Activated CD4-positive, alpha-beta T cell treated with anti-CD3 and anti-CD28 coated beads for 4 hours (primary cell): ENCODE results near the gene ZNF775.
A peak's percentile ranks its signal among the peaks of the same experiment; 100 is the strongest.

Experiments used
- DNase-seq, 2 donors: peaks; one replicate each; pipeline ENCODE4 v3.0.0-alpha.2; 2020

The ZNF775 gene

GRCh38 chr7:150378853-150379440 is at the start of gene ZNF775:
Gene ZNF775, plus strand, starts transcription at chr7:150379330. Its CDS starts 9,141 bp downstream, at chr7:150388471.
- DNase-seq = peak; percentile 87 to 91

DNA sequence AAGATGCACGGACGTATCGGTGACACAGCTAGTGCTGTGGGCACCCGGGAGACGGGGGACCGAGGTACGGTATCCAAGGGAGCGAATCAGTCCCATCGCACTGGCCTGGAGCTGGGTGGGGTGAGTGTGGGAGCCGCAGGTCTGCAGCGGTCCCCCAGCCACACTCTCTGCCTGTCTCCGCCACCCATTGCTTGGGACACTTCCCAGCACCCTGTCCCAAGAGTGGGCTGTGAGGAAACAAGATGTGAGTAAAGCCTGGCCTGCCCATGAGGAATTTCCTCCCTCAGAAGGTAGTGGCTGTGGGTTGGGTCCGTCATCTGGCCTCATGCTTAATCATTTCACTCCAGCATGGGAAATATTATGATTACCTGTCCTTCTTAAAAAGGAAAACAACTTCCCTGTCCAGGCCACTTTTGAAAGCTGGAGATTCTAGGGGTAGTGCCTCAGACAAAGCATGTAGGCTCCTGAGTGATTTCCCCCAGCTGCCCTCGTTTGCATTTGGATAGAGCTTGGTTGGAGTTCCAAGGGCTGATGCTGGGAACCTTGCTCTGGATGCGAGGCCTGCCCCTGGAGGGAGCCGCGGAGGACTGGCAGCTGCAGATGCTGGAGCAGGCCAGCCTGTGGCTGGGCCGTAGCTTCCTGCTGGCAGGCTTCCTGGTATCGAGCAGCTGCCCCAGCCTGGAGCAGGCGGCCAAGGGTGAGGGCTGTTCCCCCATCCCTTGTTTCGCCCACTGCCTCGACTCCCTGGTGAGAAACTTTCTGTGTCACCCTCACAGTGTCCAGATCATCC is 49.6 kb upstream of the ZNF775 start:
- DNase-seq = no peak

GRCh38 chr7:150330211-150330885 is 48.8 kb upstream of the ZNF775 start:
- DNase-seq = no peak

DNA sequence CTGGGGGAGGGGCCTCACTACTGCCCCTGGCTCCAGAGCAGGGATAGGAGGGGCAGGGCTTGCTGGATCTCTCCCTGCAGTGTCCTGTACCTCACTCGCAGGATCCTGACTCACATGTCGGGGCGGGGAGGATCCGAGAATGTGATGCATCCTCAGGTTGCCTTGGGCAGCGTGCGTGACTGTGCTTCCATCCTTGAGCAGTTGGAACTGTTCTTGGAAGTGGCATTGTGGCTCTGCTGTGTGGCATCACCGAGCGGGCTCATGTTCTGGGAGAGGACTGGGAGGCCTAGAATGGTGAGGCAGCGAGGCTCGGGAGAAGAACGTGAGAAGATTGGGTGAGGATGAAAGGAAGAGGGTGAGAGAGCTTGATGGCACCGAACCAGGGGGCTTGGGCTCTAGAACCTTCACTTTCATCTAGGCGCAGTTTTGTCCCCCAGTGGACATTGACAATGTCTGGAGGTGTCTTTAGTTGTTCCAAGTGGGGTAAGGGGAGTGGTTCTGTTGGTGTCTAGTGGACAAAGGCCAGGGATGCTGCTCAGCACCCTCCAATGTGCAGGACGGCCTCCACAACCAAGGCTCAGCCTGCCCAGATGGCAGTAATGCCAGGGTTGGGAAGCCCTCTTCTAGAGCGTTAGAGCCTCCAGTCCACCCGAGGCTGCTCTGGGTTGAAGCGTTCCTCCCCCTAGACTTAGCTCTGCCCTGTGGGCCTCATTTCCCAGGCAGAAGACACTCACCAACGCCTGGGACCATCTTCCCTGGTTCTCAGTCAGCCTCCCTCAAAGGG is 46.1 kb upstream of the ZNF775 start:
- DNase-seq = no peak

DNA sequence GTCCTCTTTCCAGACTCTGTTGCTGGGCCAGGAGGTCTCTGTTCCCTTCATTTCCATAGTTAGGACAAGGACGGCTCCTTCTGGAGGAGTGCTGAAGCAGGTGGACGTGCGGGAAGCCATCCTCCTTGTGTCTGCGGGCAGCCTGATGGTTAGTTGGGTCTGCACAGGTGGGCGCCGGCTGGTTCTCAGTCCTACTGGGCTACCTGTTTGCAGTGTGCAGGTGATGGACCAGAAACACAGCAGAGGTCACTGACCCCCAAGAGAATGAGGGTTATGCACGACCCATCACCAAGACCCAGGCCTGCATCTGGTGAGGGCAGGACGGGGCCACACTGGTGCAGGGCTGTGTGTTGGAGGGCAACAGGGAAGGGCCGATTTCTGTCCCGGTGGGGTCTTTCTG is 45.5 kb upstream of the ZNF775 start:
- no peak for DNase-seq

DNA sequence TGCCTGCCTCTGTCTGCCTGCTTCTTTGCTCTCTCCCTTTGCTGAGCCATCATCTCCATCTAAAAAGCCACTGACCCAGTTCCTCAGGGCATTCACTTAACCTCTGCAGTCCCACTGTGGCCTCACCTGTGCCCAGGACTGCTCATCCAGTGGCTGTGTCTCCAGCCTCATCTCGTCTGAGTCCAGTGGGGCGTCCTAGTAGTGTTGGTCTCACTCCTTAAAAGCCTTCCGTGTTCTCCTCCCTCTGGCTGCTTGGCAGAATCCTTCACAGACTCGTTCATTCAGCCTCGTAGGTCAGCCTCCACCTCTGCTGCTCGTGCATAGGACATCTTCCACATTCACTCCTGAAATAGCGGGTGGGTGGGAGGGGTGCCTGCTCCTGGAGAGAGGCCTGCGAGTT is 45.0 kb upstream of the ZNF775 start:
- DNase-seq = no peak

DNA sequence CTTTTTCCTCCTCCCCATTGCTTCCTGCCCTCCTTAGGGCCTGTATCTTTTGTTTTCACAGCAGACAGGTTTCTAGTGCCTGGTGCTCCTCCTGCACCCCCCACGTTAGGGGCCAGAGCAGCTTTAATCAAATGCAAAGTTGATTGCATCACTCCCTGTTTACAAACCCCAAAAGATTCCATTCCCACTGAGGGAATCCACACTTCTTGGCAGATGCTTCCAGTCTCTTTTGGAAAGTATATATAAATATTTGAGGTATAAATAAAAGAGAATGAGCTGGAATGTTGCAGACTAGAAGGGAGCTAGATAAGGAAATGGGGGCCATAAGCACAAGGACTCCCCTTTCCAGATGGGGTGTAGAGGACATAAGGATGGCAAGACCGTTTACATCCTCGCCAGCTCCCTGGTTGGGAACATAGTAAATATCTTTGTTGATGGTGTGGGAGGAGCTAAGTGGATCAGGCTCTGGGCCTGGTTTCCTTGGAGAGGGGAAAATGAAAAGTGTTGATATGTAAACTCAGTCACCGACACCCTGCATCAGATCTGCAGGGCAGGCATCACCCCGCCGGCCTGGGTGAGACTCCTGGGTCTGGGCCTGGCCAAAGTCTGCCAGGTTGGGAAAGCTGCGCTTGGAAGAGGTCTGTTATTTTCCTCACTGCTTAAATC is 43.9 kb upstream of the ZNF775 start:
- no peak for DNase-seq

DNA sequence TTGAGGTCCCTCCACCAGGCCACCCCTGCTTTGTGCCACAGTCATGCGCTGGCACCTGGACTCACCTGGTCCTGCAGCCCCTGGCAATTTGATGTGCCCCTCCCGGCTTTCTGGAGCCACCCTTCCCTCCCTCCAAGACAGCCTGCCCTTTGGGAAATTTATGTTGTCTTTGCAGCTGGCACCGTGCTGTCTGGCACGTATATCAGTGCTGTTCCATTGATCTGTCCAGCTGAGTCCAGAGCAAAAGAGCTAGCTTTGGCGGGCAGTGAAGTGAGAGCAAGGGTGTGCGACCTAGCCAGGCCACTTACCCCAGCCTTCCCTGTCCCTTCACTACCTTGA is 43.4 kb upstream of the ZNF775 start:
- no peak for DNase-seq

- no peak for DNase-seq
These were observed 42.4 kb upstream of the ZNF775 start for GRCh38 chr7:150336746-150337145.

DNA sequence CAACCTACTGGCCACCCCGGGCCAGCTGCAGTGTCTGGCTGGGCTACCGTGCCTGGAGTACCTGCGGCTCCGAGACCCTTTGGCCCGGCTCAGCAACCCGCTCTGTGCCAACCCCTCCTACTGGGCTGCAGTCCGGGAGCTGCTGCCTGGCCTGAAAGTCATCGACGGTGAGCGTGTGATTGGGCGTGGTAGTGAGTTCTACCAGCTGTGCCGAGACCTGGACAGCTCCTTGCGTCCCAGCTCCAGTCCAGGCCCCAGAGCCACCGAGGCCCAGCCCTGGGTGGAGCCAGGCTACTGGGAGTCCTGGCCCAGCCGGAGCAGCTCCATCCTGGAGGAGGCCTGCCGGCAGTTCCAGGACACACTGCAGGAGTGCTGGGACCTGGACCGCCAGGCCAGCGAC is 42.0 kb upstream of the ZNF775 start:
- DNase-seq = no peak

GRCh38 chr7:150337659-150338081 is 41.5 kb upstream of the ZNF775 start:
- DNase-seq = no peak

GRCh38 chr7:150338166-150338829 is 40.8 kb upstream of the ZNF775 start:
- no peak for DNase-seq

DNA sequence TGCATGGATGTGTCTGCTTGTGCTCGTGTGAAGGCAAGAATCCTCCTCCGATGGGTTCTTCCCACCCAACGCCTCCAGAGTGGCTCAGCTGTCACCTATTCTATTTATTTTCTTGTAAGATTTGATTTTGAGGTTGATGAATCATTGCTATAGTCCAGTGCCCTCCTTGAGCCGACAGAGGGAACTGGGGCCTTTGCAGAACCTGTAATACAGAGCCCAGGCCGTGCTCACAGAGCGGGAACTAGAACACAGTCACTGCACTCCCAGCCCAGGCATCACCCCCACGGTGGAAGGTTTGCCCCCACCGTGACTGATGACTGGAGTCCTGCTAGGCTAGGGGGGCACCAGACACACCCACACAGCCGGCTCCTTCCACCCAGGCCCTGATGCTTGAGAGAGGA is 39.7 kb upstream of the ZNF775 start:
- no peak for DNase-seq

- no peak for DNase-seq
These were observed 38.9 kb upstream of the ZNF775 start for GRCh38 chr7:150340024-150340749.

DNA sequence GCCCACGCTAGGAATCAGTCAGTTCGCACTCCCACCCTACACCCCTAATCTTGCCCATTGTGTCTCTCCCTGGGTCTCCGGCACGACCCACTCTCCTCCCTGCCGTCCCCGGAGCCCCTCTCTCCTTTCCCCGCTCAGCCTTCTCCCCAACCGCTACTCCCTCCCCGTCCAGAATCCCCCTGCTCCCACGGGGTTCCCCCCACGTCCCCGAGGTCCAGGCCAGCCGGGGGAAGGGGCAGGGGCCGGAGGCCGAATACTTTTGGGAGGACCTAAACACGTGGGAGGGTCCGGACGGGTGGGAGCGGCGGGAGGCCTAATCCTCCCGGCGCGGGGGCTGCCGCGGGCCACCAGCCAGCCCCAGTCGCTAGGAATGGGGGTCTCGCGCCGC is 38.3 kb upstream of the ZNF775 start:
- DNase-seq = no peak

DNA sequence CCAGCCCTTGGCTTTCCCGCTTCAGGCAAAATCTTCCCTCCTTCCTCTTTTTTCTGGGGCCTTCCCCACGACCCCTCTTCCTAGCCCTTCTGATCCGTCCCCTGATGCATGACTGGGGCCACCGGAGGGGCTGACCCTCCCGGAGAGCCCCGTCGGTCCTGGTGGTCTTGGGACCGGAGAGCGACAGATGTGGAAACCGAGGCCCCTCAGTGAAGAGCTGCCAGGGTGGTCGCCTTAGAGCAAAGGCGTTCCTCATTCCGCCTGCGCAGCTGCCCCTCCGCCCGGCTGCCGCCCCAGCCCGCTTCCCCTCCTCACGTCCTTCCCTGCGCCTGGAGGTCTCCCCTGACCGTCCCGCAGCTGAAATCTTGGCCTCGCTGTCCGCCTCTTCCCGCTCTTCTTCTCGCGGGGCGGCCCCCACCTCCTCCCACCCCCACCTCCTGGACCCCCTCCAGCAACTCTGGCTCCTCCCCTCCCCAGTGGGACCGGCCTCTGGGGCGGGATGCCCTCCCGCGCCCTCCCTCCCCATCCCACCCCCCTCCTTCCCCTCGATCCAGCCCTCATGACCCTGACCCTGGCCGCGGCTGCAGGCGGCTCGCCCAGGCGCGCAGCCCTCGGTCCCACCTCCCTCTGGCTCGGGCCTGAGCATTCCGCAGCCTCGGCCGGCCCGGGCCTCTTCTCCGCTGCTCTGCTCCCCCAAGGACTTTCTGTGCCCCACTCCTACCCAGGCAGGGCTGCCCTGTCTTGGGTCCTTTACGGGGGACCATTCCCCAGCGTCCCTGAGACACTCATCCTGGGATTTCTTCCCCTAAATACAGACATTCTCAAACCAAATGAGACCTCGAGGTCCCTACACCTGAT is 37.6 kb upstream of the ZNF775 start, which contains the start of gene RARRES2:
RARRES2 (minus strand) TSS at position 367 of the 858 bp plus-strand sequence. CDS start 1,020 bp downstream, outside the sequence.
- no peak for DNase-seq

DNA sequence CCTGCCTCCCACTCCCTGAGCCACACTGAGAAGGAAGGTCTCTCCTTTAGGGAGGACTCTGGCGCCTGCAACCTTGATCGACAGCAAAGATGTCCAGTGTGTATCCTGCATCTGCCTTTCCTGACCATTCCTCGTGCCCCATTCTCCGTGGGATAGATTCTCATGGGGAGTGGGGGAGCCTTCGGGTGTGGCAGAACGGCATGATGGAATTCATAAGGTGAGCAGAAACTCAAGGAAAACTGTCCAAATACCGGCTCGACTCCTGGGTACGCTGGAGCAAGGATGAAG is 37.1 kb upstream of the ZNF775 start:
- no peak for DNase-seq

GRCh38 chr7:150343225-150343624 is 35.9 kb upstream of the ZNF775 start:
- no peak for DNase-seq

DNA sequence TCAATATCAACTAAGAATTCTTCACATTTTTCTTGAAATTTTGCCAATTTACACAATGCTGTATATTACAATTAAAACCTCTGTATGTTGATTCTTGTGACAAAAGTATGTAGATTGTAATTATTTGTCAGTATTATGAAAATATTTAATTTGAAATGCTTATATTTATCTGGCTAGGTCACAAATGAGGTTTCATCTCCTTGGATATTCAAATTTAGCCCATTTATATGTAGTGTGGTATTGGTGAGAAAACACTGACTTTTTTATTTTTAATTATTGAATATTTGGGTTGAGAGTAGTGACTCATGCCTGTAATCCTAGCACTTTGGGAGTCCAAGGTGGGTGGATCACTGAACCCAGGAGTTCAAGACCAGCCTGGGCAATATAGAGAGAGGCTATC is 34.8 kb upstream of the ZNF775 start:
- no peak for DNase-seq

DNA sequence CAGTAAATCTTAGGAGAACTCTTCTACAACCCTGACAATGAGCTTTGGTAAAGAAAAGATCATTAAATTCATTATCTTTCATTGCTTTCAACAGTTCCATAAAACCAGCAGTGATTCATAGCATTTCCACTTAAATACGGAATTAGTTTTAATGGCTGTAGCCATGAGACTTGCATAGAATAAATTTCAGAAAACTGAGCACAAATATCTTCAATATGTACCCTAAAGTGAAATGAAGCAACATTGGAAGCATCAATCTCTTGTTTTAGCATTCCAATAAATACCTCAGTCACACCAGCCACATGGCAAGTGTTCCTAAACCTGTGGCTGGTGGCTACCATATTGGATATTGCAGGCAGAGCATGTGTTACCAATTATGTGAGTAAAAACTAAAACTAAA is 34.1 kb upstream of the ZNF775 start:
- no peak for DNase-seq

DNA sequence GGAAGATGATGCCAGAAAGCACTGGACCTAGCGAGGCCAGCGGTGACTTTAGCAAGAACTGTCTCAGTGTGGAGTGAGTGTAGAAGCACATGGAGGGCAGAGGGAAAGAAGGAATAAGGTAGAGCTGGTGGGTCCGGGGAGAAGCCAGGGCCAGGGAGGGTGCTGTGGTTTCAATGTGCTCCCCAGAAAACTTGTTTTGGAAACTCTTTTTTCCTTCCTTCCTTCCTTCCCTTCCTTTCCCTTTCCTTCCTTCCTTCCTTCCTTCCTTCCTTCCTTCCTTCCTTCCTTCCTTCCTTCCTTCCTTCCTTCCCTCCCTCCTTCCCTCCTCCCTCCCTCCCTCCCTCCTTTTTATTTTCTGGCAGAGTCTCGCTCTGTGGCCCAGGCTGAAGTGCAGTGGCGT is 32.2 kb upstream of the ZNF775 start:
- no peak for DNase-seq
